Colon (tissue), 2 donors: ENCODE measurements around the gene SLC5A3.

ENCODE experiments used
- FAIRE-seq: peaks from 2 replicates; lab custom pipeline; 2012; peaks lifted over from hg19 to GRCh38; lab: Jason Lieb, UNC
- donor health status: control.
- donor health status: control.

Gene SLC5A3

DNA sequence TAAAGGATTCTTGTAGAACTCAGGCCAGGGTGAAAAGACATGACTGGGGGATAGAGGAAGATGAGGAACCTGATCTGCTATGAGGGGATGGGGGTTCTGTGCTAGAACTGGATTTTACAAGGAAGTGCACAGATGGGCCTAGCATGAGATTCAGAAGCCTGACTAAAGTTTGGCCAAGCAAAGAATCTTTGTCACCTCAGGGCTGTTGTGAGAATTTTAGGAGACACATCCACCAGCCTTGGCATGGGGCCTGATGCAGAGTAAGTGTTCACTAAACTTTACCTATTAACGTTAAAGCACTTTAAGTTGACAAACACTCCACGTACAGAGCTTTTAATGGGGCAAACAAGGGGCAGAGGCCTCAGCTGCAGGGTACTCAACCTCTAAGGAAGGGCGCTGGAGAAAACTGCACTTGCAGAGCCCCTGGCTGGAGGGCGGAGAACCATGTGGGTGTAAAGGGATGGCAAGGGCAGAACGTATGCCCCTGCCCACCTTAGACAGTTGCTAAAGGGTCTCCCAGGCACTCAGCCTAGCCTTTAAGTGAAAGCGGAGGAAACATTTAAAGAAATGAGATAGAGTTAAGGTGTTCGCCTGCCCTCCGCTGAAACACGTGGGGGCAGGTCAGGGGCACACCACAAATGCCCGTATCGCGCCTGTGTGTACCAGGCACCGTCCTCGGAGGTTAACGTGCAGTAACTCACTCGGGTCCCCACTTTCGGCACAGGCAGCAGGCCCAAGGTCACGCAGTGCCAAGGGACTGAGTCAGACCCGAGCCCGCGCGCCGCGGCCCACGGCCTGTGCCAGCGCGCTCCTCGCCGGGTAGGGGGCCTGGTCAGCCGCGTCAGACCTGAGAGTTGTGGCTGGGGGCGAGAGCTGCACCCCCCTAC is 990 bp upstream of the SLC5A3 start:
- FAIRE-seq: no peak

GRCh38 chr21:34073749-34074282 is 438 bp downstream of the SLC5A3 start:
- no peak for FAIRE-seq

GRCh38 chr21:34074283-34075090 is 1.1 kb downstream of the SLC5A3 start:
- FAIRE-seq: no peak

DNA sequence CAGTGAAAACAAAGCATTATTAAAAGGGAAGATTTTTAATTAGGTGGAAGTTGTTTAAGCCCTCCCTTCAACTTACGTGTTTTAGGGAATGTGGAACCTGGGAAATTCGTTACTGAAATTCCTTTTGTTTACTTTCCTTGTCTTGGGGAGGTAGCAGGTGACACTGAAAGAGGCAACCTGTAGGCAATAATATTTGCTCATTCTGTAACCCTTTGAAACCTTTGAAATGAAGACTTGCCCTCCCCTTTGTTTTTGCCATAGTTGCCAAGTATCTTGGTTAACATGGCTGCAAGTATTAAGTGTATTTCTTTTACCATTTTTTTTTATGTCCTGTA is 1.7 kb downstream of the SLC5A3 start:
- FAIRE-seq: no peak

- FAIRE-seq: no peak
These were observed 2.6 kb downstream of the SLC5A3 start for GRCh38 chr21:34075760-34076660.

DNA sequence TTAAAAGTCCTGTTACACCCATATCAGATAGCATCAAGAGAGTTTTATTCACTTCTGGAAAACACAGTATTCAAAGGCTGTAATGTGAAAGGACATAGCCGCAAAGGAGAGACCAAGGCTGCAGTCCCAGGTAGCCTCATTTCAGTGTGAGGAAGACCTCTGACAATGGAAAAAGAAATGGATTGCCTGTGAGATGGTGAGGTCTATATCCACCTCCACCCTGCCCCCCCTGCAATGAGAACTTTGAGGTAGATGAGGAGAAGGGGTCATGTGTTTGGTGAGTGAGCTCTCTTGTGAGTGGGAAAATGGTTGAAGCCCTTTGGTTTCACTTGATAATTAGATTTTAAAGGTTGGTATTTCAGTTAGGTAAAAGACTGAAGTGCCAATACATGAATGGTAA is 3.5 kb downstream of the SLC5A3 start:
- no peak for FAIRE-seq

- no peak for FAIRE-seq
These were observed 4.5 kb downstream of the SLC5A3 start for GRCh38 chr21:34077888-34078287.

GRCh38 chr21:34078915-34079314 is 5.5 kb downstream of the SLC5A3 start:
- no peak for FAIRE-seq

- no peak for FAIRE-seq
These were observed 7.3 kb downstream of the SLC5A3 start for GRCh38 chr21:34080710-34081109.

- no peak for FAIRE-seq
These were observed 9.4 kb downstream of the SLC5A3 start for GRCh38 chr21:34082769-34083168.

DNA sequence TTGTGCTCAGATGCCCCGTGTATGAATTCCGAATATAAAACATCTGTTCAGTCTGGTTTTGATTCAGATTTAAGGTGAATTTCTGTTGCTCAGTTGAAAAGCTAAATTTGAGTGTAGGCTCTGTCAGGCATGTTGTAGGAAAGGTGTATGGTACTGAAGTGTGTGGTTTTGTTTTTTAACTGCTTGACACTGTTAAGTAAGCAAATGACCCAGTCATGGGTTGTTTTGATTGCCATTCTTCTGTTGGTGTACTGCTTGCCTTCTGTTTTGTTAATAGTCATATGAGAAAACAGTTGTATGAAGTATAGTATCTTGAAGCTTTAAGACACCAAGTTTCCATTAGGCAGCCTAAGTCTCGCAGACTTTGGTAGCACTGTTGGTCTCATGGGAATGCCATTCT is 10.0 kb downstream of the SLC5A3 start:
- FAIRE-seq: no peak

GRCh38 chr21:34085129-34085528 is 11.8 kb downstream of the SLC5A3 start:
- FAIRE-seq: no peak

DNA sequence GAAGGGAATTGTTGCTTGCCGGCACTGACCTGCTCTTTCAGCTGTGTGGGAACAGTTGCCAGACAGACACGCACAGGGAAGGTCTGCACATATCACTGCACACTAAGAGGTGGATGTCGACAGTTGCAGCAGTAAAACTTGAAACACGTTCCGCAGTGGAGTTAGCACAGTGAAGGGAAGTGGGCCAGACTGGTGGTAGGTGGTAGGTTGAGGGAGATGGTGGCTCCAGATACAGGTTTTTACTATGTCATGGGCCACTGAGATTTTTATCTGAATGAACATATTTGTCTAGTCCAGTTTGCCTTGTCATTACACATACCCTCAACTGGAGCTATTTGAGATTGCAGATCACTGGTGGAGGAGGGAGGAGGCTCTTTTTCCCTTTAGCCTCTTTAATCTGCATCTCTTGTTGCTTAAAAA is 13.5 kb downstream of the SLC5A3 start:
- FAIRE-seq: no peak

DNA sequence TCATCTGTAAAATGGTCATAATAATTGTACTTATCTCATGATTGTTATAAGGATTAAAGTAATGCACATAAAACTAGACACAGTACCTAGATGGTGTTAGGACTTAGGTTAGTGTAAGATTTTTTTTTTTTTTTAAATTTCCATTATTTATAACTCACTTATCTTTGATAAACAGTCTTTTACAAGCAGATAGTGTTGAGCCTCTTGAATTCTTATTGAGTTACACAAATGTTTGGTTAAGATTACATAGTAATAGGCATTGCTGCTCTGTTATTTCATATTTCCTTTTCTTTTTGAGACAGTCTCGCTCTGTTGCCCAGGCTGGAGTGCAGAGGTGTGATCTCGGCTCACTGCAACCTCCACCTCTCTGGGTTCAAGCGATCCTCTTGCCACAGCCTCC is 15.4 kb downstream of the SLC5A3 start:
- FAIRE-seq: no peak

GRCh38 chr21:34091032-34091431 is 17.7 kb downstream of the SLC5A3 start:
- no peak for FAIRE-seq

DNA sequence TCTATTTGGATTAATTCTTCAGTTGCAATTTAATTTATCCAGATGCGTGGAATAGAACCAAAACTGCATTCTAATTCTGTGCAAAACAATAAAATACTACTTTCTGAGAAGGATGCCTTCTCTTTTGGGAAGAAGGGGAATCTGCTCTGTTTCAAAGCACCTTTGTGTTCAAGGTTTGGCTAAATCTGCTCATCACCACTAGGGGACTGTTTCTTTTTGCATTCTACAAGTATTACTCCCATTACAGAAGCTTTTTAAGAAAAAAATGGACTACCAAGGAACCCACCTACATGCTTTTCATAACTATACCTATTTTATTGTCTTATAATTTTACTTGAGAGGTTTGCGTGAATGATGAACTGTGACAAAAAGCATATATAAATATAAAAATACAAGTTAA is 18.2 kb downstream of the SLC5A3 start:
- FAIRE-seq: no peak

- no peak for FAIRE-seq
These were observed 19.0 kb downstream of the SLC5A3 start for GRCh38 chr21:34092262-34092921.

DNA sequence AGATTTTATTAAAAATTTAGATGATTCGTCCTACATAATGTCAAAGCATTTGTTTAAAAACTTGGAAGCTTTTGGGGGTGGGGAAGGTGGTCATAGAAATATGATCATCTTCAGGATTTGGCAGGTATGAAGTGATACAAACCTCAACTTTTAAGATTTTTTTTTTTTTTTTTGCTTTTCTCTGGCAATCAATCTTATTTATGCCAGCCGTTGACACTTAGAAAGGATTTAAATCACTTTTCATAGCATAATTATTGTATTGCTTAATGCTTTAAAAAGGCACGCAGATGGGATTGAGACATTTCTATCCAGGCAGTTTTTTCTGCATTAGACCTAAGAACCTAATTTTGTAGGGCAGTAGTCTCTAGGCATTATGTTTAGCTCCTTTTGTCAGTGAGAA is 19.7 kb downstream of the SLC5A3 start:
- no peak for FAIRE-seq

- no peak for FAIRE-seq
These were observed 21.6 kb downstream of the SLC5A3 start for GRCh38 chr21:34094949-34095348.

DNA sequence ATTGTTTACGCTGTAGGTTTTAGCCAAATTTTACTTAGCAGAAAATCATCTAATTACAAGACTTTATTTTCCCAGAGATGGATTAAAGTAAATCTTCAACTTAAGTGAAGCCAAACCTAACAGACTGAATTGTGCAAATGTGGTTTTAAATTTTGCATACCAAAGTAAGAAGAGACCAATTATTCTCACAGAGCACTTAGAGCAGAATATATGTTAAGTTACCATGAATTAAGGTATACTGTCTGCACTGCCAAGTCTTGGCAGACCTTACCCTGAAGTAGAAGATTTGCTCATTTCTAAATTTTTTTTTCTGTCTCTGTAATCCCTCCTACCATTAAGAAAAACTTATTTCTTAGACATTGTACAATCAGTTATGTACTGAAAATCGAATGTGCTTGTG is 24.1 kb downstream of the SLC5A3 start:
- FAIRE-seq: no peak

- no peak for FAIRE-seq
These were observed 27.0 kb downstream of the SLC5A3 start for GRCh38 chr21:34100337-34100736.

DNA sequence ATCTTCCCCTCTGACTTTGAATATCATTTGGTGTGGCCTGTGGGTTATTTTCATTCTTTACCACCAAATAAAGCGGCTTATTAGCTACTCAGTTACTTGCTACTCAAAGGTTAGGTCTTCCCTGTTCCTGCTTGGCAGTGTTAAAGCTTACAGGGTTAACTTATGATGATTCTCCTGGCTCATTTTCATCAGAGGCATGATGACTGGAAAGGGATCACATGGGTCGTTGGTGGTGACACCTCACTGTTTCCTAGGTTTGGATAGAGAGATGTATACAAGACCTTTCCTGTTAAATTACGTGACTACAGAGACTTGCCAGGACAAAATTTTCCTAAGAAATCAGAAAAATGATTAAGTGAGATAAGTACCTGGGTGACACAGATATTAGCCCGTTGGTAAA is 27.4 kb downstream of the SLC5A3 start:
- no peak for FAIRE-seq
